Peyer's patch (tissue), 4 donors: ENCODE data around the gene GOLIM4. TPM values are rescaled to one million over a fixed set of nuclear protein-coding genes. Genes with fewer than 3 reads are reported as not detected.
"Not testable (repeated sequence)": the region's sequence is repeated elsewhere in the genome, so short reads cannot be mapped to it uniquely, and the experiment has no call there.

ENCODE experiments used
- DNase-seq, 3 donors: peaks; one replicate each; pipeline ENCODE4 v3.0.0-alpha.2; 2017 to 2019
- H3K27ac ChIP-seq, 4 donors: fragments of 200-600 bp; sonication (generic); one replicate each; pipeline ENCODE4 v1.5.1; 2016 to 2019
- H3K27me3 ChIP-seq, 2 donors: fragments of 200-600 bp; sonication (generic); one replicate each; pipeline ENCODE4 v1.5.1; 2019
- H3K36me3 ChIP-seq, 3 donors: fragments of 200-600 bp; sonication (generic); one replicate each; pipeline ENCODE4 v1.5.1; 2016 to 2019
- H3K4me1 ChIP-seq, 4 donors: fragments of 200-600 bp; sonication (generic); one replicate each; pipeline ENCODE4 v1.5.1; 2016 to 2019
- H3K4me3 ChIP-seq, 4 donors: fragments of 200-600 bp; sonication (generic); 1 replicate in 3 of 4; 2 replicates in 1 of 4; pipeline ENCODE4 v1.5.1; 2016 to 2019; ENCODE audit warnings: mild to moderate bottlenecking in 1 of 4
- H3K9me3 ChIP-seq, 4 donors: fragments of 200-600 bp; sonication (generic); one replicate each; pipeline ENCODE4 v1.5.1; 2016 to 2019; ENCODE audit warnings: mild to moderate bottlenecking in 1 of 4
- CTCF ChIP-seq, 6 experiments: fragments of 450-650 bp in 4 of 6; fragments of 200-600 bp in 2 of 6; sonication (generic) in 1 of 6; IDR thresholded peaks; one replicate each; pipeline ENCODE4 v1.5.1; 2017 to 2019; ENCODE audit warnings: antibody characterized with exemption in 6 of 6, mild to moderate bottlenecking in 3 of 6, moderate library complexity in 1 of 6
- POLR2A ChIP-seq, 2 donors: fragments of 450-650 bp; IDR thresholded peaks; one replicate each; pipeline ENCODE4 v1.5.1; 2017; ENCODE audit warnings: antibody characterized with exemption in 2 of 2, mild to moderate bottlenecking in 2 of 2, moderate library complexity in 2 of 2
- total RNA-seq, 4 donors: library from RNA; depleted of rRNA; stranded (reverse); fragments of >200 nt; gene quantifications; one replicate each; pipeline ENCODE4 v1.1.0, GENCODE V29; 2016

The GOLIM4 gene
- total RNA-seq, 4 donors from 2014 or later, result 102 to 186 (median 139) TPM

DNA sequence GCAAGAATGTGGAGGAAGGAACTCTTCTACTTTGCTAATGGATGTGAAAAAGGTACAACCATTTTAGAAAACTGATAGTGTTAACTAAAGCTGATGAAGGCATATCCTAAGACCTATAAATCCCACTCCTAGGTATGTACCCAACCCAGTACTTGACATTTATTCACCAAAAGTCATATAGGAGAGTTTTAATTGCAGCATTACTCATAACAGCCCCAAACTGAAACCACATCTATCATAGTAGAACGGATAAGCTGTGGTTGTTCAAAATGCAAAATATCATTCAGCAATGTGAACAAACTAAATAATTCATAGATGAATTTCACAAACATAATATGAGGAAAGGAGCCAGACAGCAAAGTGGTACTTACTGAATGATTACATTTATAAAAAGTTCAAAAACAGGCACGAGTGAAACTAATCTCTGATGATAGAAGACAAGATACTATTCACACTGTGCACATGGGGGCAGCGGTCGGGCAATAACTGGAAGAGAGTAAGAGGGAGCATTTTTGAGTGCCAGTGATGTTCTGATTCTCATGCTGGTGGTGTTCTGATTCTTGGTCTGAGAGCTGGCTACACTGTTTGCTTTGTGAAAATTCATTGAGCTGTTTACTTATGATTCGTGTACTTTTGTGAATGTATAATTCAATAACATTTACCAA lies 34.3 kb downstream of the GOLIM4 start:
- TF ChIP-seq CTCF (IDR thresholded peaks at IDR 0.05) (no peak), POLR2A (IDR thresholded peaks at IDR 0.05) (no peak)
- Histone ChIP-seq H3K4me3 (no peak overlapping the region), H3K27me3 (no peaks in the 10 kb centered on the region), H3K4me1 (peaks cover 0 to 18% (median 0%) of the 10 kb centered on the region in 4 donors), H3K27ac (no peak overlapping the region), H3K36me3 (no peaks in the 10 kb centered on the region), H3K9me3 (no peaks in the 10 kb centered on the region)
- no peak for DNase-seq

DNA sequence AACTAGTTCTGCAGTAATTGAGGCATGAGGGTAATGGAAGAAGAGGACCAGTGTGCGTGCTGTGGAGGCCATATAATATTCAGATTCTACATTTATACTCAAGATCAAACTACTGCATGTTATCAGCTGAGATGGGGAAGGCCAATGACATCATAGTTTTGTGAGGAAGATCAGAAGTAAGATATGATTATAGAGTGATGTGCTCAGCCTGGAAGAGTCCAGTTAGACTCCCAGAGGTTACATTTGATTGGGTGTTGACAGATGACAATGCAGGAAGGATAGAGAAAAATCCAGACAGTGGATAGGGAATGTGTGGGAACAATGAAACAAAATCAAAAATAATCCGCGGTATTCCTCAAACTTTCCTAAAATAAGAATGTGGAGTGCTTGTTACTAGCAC lies 35.4 kb downstream of the GOLIM4 start:
- no peak for DNase-seq
- TF ChIP-seq CTCF (IDR thresholded peaks at IDR 0.05) (no peak), POLR2A (IDR thresholded peaks at IDR 0.05) (no peak)
- Histone ChIP-seq H3K4me3 (no peak overlapping the region), H3K9me3 (no peaks in the 10 kb centered on the region), H3K27ac (no peak overlapping the region), H3K27me3 (no peaks in the 10 kb centered on the region), H3K4me1 (peaks cover 0 to 20% (median 0%) of the 10 kb centered on the region in 4 donors), H3K36me3 (no peaks in the 10 kb centered on the region)

DNA sequence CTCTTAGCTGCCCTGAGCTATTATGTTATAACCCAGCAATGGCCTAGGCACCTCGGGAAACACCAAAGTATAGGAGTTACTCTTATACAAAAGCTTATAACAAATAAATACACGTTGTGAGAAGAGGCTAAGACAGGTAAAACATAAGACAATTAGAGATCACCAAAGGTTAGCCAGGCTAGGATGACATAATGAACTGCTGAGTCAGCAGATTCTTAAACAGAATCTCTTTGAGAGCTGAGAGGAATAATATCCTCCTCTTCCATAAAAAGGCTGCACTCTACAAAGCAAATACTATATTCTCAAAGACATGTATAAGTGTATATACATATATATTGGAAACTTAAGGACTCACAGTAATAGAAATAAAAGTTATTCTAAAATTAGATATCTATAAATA lies 37.2 kb downstream of the GOLIM4 start:
- no peaks in the 10 kb centered on the region for H3K36me3 ChIP-seq
- peaks cover 0 to 11% (median 0%) of the 10 kb centered on the region in 4 donors for H3K4me1 ChIP-seq
- no peak for DNase-seq
- no peak for TF ChIP-seq CTCF (IDR thresholded peaks at IDR 0.05)
- no peak for TF ChIP-seq POLR2A (IDR thresholded peaks at IDR 0.05)
- no peaks in the 10 kb centered on the region for H3K9me3 ChIP-seq
- H3K27ac ChIP-seq, result peak overlapping the region in 1 of 4 donors; percentile 85
- H3K4me3 ChIP-seq, result no peak overlapping the region
- H3K27me3 ChIP-seq, result no peaks in the 10 kb centered on the region

GRCh38 chr3:168056398-168057230 lies 39.1 kb downstream of the GOLIM4 start:
- H3K4me1 ChIP-seq, result peaks cover 0 to 24% (median 0%) of the 10 kb centered on the region in 4 donors
- not testable (repeated sequence) for H3K27me3 ChIP-seq, H3K4me3 ChIP-seq, H3K36me3 ChIP-seq, H3K9me3 ChIP-seq
- peak overlapping the region in 3 of 4 donors; percentile 45 to 85 (median 76) for H3K27ac ChIP-seq
- DNase-seq, result peak in 2 of 3 donors; percentile 51 to 65

- H3K36me3 ChIP-seq, result no peaks in the 10 kb centered on the region
- H3K27ac ChIP-seq, result peak overlapping the region in 1 of 4 donors; percentile 69
- H3K4me1 ChIP-seq, result peaks cover 0 to 43% (median 3%) of the 10 kb centered on the region in 4 donors
- DNase-seq, result no peak
- no peaks in the 10 kb centered on the region for H3K9me3 ChIP-seq
- no peak overlapping the region for H3K4me3 ChIP-seq
- no peak for TF ChIP-seq POLR2A (IDR thresholded peaks at IDR 0.05)
- no peak for TF ChIP-seq CTCF (IDR thresholded peaks at IDR 0.05)
- no peaks in the 10 kb centered on the region for H3K27me3 ChIP-seq
These were observed 41.3 kb downstream of the GOLIM4 start for GRCh38 chr3:168054447-168054846.

DNA sequence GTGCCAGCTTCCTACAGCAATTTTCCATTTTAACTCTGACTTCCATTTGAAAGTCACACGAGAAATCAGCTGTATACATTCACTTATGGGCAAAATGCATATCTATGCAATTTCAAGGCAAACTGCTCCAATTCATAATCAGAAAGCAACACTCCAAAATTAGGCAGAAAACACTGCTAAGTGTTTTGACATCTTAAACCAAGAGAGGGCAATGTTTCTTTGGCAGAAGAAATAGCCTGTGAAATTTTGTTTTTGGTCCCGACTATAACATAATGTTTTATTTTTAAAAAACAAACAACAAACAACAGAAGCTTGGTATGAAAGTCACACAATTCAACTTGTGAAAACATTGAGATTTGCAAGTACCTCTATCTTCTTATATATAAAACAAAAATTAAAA lies 42.6 kb downstream of the GOLIM4 start:
- Histone ChIP-seq H3K9me3 (no peaks in the 10 kb centered on the region), H3K27ac (no peak overlapping the region), H3K4me3 (no peak overlapping the region), H3K27me3 (no peaks in the 10 kb centered on the region), H3K36me3 (no peaks in the 10 kb centered on the region), H3K4me1 (peaks cover 0 to 55% (median 3%) of the 10 kb centered on the region in 4 donors)
- DNase-seq, result no peak
- TF ChIP-seq CTCF (IDR thresholded peaks at IDR 0.05) (peak in 1 of 6 experiments; percentile 23), POLR2A (IDR thresholded peaks at IDR 0.05) (no peak)
